ENCODE measurements around the gene ZNF688. TPM values are rescaled to one million over a fixed set of nuclear protein-coding genes. Genes with fewer than 3 reads are reported as not detected.

Gene ZNF688
- total RNA-seq: 7.9 and 9.8 TPM in 2 replicates

DNA sequence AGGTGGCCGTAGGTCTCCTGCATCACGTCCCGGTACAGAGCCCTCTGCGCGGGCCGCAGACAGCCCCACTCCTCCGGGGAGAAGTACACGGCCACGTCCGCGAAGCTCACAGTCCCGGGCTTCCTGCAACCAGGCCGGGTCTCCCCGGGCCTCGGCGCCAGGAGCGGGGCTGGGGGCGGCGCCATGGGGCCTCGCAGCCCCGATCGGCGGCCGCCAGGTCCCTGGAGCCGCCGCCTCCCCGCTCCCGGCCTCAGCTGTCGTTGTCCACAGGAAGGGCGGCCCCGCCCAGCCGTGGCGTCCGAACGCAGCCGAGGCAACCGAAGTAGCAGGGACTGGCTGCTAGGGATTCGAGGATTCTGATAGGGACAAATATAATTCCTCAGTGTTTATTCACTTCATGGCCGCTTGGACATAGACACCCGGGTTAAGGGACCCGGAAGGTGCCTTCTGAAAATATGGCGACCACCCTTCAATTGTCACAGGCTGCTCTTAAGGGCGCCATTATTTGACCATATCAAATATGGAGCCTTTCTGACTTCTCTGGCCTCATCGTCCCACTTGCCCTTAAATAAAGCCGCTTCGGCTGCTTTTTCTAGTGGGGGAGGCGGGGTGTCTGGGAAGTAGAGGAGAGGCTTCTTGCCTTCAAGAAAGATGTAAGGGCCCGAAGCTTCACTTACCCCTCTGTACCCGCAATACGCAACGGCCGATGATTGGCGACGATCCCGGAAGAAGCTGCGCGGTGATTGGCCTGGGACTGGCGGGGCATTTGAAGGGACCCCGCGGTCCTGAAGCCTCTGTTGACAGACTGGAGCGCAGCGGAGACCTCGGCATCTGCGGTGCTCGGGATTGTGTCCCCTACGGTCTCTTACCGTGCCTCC is at the start of gene ZNF688:
ZNF688 (minus strand) TSS at position 270 of the 878 bp plus-strand sequence; CDS start at position 185, 85 bp downstream.

DNA sequence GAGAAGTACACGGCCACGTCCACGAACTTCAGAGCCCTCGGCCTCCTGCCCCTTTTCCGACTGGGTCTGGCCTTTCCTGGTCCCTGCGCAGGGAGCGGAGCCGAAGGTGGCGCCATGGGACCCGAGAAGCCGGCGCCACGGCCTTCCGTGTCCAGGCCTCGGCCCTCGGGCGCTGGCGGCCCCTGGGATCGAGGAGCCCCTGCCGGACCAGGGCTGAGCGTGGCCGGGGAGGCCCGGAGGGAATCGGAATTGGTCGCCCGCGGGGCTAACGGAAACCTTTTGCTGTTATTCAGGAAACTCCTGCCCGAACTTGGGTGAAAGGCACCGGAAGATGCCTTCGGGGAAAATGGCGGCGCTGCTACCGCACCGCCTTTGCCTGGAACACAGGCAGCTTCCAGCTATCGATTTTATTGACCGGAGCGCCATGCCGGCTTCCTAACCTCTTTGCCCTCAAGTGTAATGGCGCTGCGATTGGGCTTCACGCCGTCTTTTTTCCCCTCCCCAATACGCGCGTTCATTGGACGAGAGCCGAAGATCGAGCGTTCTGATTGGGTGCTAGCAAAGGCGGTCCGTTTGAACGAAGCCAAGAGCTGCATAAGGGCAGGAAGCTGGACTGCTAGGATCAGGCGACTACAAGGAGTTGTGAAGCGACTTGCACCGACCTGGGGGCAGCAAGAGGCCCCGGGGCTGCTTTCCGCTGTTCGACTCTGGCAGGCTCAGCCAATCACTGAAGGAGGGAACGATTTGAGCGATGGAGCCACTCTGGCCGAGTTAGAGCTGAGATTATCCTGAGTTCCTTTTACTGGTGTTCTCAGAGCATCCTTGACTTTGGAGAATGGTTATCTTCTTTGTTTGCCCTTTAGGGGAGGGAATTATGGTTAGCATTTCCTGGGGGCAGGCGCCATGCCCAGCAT is 38.7 kb upstream of the ZNF688 start, which contains the start of gene ZNF689:
ZNF689 (minus strand) TSS at position 464 of the 914 bp plus-strand sequence; CDS start at position 116, 348 bp downstream.

GRCh38 chr16:30585400-30586191 is 14.1 kb upstream of the ZNF688 start, which contains the start of gene ZNF785:
Gene ZNF785 (minus strand): TSS chr16:30585697. CDS start chr16:30585611, 86 bp downstream.

GRCh38 chr16:30557957-30558788 is 13.3 kb downstream of the ZNF688 start, which contains the start of gene ZNF764:
Gene ZNF764 (minus strand): TSS chr16:30558374. CDS start chr16:30558182, 192 bp downstream.

DNA sequence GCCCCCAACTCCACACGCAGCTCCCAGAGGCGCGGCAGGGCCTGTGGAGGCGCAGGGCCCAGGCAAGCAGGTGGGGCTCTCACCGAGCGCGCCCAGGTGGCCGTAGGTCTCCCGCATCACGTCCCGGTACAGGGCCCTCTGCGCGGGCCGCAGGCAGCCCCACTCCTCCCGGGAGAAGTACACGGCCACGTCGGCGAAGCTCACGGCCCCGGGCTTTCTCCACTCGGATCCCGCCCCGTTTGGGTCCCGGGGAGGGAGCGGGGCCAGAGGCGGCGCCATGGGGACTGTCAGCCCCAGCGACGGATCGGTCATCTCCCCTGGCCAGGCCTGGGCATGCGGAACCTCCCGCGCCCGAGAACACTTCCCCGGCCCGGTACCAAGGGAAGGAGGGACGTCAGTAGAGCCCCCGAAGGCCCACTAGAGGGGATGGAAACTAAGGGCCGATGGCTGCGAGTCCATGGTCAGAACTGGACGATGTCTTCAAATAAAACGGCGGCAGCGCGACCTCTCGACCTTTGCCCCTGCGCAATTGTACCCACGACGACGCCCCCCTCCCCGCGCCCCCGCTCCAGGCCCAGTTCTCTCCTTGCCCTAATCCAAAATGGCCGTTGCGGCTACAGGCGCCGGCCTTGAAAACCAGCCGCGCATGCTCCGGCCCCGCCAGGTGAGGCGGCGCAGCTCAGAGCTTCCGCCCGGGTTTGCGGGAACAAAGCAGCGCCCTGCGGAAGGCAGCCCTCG is 37.0 kb downstream of the ZNF688 start, which contains the start of gene ZNF747:
ZNF747 (minus strand) TSS at position 491 of the 738 bp plus-strand sequence; CDS start at position 312, 179 bp downstream.

GRCh38 chr16:30526137-30526822 is 45.2 kb downstream of the ZNF688 start, which contains the start of gene ZNF768:
Gene ZNF768 (minus strand): TSS chr16:30526566. CDS start chr16:30526413, 153 bp downstream.

Other genes with a start within 250 kb of the ZNF688 start
- gene CD2BP2, start 216.4 kb downstream of the ZNF688 start, total RNA-seq: 47.6 and 63.2 TPM in 2 replicates
- 33.5 and 36.0 TPM in 2 replicates for gene TBC1D10B, start 201.2 kb downstream of the ZNF688 start, total RNA-seq
- not detected in 2 replicates for gene MYL11, start 196.9 kb downstream of the ZNF688 start, total RNA-seq
- not detected in 2 replicates for gene SEPTIN1, start 189.2 kb downstream of the ZNF688 start, total RNA-seq
- gene ZNF48, start 176.3 kb downstream of the ZNF688 start, total RNA-seq: 5.2 and 6.7 TPM in 2 replicates
- 7.7 and 9.0 TPM in 2 replicates for gene ZNF771, start 164.1 kb downstream of the ZNF688 start, total RNA-seq
- 44.7 and 66.1 TPM in 2 replicates for gene DCTPP1, start 141.7 kb downstream of the ZNF688 start, total RNA-seq
- gene SEPHS2, start 125.8 kb downstream of the ZNF688 start, total RNA-seq: 15.9 and 20.4 TPM in 2 replicates
- not detected in 2 replicates for gene ITGAL, start 99.0 kb downstream of the ZNF688 start, total RNA-seq
- 34.9 and 44.1 TPM in 2 replicates for gene ZNF768, start 45.1 kb downstream of the ZNF688 start, total RNA-seq
- 5.7 and 7.0 TPM in 2 replicates for gene ZNF747, start 36.9 kb downstream of the ZNF688 start, total RNA-seq
- 2.7 and 4.8 TPM in 2 replicates for gene ZNF764, start 13.3 kb downstream of the ZNF688 start, total RNA-seq
- 1.7 and 2.3 TPM in 2 replicates for gene ZNF785, start 14.0 kb upstream of the ZNF688 start, total RNA-seq
- 4.9 and 5.8 TPM in 2 replicates for gene ZNF689, start 38.7 kb upstream of the ZNF688 start, total RNA-seq
- 15.0 and 18.1 TPM in 2 replicates for gene PRR14, start 79.2 kb upstream of the ZNF688 start, total RNA-seq
- gene FBRS, start 86.7 kb upstream of the ZNF688 start, total RNA-seq: 16.9 and 21.7 TPM in 2 replicates
- 3.2 and 6.5 TPM in 2 replicates for gene SRCAP, start 127.5 kb upstream of the ZNF688 start, total RNA-seq
- gene PHKG2, start 176.7 kb upstream of the ZNF688 start, total RNA-seq: 14.2 and 27.1 TPM in 2 replicates
- gene CFAP119, start 190.3 kb upstream of the ZNF688 start, total RNA-seq: 1.3 and 7.1 TPM in 2 replicates
- gene RNF40, start 190.6 kb upstream of the ZNF688 start, total RNA-seq: 42.6 and 67.0 TPM in 2 replicates
- 9.9 and 11.0 TPM in 2 replicates for gene ZNF629, start 215.5 kb upstream of the ZNF688 start, total RNA-seq

Measured in hair follicular keratinocyte (primary cell).